Measurements from ENCODE around the gene EXOC7.

Gene EXOC7

DNA sequence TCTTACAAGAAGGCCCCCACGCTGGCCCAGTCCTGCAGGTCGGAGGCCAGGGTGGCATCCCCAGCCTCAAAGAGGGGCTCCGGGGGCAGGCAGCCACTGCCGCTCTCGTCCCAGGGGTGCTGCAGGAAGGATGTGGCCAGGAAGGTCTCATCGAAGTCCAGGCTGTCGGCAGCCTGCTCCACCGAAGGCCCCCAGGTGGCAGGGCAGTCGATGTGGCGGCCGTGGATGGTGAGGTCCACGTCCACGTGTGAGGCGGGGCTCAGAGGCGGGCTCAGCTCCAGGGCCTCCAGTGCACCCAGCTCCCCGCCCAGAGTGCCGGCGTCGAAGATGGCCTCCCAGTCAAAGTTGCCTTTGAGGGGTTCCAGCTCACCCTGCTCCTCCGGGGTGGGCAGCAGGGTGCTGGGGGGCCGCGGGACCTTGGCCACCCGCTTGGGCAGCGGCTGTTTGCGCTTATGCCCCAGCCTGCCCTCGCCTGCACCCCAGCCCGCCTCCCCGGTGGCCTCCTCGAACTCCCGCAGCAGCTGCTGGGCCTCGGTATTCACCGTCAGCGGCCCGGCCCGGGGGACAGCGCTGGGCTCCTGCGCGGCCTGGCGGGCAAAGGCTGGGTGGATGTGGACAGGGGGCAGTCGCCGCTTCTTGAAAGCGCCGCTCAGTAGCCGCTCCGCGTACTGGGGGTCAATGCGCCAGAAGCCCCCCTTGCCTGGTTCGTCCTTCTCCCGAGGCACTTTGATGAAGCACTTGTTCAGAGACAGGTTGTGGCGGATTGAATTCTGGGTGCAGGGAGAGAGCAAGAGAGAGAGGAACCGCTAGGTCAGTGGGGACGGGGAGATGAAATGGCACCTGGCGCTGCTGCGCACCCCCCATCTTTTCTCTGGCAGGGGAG is 34.0 kb upstream of the EXOC7 start:
- H3K4me3 ChIP-seq (ENCODE audit: low read depth, low read length): no peak overlapping the region
- no peak for DNase-seq (ENCODE audit: low read depth)
- TF ChIP-seq CTCF (IDR thresholded peaks at IDR 0.05; ENCODE audit: insufficient read depth, low read depth, low read length, missing control alignments): no peak

- H3K4me3 ChIP-seq (ENCODE audit: low read depth, low read length): no peak overlapping the region
- no peak for DNase-seq (ENCODE audit: low read depth)
- no peak for TF ChIP-seq CTCF (IDR thresholded peaks at IDR 0.05; ENCODE audit: insufficient read depth, low read depth, low read length, missing control alignments)
These were observed 33.4 kb upstream of the EXOC7 start for GRCh38 chr17:76137001-76137350.

DNA sequence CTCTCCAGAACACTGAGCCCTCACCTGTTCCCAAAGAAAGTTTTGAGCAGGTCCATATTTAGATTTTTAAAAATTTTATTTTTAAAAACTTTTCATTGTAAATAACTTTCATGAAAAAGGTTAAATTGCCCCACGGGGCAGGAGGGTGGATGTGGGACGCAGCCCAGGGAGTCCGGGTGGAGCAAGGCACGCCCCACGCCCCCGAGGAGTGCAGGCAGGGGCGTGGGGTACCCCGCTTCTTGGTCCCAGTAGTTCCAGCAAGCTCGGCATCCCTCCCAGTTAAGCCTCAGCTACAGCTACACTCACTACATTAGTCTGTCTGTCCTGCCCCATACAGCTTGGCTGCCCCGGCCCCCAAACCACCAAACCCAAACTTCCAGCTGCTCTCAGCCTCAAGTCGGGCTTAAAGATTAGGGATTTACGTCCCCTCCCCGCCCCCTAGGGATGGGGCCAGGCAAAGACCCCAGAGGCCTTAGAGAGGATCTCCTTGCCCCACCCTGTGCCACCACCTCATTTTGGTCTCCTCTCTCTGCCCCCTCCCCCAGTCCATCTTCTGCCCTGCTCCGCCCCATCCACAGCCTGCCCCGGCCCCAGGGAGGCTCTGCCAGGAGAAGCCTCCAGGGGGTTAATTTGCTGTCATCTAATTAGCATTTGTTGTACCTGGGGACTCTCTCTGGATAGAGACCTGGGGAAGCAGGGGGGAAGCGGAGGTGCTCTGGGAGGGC is 32.9 kb upstream of the EXOC7 start:
- no peak overlapping the region for H3K4me3 ChIP-seq (ENCODE audit: low read depth, low read length)
- DNase-seq (ENCODE audit: low read depth): no peak
- TF ChIP-seq CTCF (IDR thresholded peaks at IDR 0.05; ENCODE audit: insufficient read depth, low read depth, low read length, missing control alignments): no peak

- TF ChIP-seq CTCF (IDR thresholded peaks at IDR 0.05; ENCODE audit: insufficient read depth, low read depth, low read length, missing control alignments): no peak
- no peak for DNase-seq (ENCODE audit: low read depth)
- no peak overlapping the region for H3K4me3 ChIP-seq (ENCODE audit: low read depth, low read length)
These were observed 32.2 kb upstream of the EXOC7 start for GRCh38 chr17:76135810-76136188.

DNA sequence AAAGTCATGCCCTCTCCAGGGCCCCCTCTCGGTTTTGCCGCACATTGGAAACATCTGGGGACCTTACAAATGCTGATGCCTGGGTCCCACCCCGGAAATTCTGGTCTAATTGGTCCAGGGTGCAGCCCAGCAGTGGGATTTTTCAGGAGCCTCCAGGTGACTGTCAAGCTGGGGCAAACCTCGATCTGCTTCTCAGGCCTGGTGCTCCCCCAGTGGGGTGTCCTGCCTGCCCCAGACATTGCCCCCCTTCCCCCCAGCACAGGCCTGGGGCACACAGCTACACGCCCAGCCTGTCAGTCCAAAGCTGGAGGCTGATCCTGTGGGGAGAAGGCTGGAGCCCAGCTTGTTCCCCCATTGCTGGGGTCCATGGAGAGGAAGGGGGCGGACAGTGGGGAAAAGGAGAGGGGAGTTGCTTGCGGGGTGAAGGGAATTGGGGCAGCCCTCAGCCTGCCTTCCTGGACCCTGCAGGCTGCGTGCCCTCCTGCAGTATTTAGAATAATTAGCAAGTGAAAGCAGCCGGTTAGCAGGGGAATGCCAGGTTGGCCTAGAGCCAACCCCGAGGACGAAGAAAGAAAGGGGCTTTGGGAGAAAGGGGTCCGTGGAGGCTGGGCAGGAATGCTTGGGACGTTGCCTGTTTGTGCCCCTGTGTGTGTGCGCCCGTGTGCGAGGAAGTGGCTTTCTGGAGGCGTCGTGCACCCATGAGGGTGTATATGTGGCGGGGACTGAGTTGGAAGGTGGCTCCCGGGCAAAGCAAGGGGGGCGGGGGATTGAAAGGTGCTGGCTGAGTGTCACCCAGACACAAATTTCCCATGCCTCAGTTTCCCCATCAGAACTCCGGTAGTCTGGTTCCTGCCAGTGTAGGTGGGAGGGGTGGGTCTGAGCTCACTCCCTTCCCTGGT is 31.6 kb upstream of the EXOC7 start:
- no peak for TF ChIP-seq CTCF (IDR thresholded peaks at IDR 0.05; ENCODE audit: insufficient read depth, low read depth, low read length, missing control alignments)
- no peak for DNase-seq (ENCODE audit: low read depth)
- H3K4me3 ChIP-seq (ENCODE audit: low read depth, low read length): no peak overlapping the region

GRCh38 chr17:76132574-76133338 is 29.2 kb upstream of the EXOC7 start:
- TF ChIP-seq CTCF (IDR thresholded peaks at IDR 0.05; ENCODE audit: insufficient read depth, low read depth, low read length, missing control alignments): no peak
- no peak overlapping the region for H3K4me3 ChIP-seq (ENCODE audit: low read depth, low read length)
- no peak for DNase-seq (ENCODE audit: low read depth)

Measured in GM12865 (cell line).